ENCODE data around the gene RNF144A. TPM values are rescaled to one million over a fixed set of nuclear protein-coding genes. Genes with fewer than 3 reads are reported as not detected.

RNF144A gene
- total RNA-seq, 4 donors from 2014 or later, result 9.1 to 16.5 (median 13.9) TPM

- H3K36me3 ChIP-seq, result no peaks in the 10 kb centered on the region
- H3K27me3 ChIP-seq, result no peaks in the 10 kb centered on the region
- TF ChIP-seq CTCF (IDR thresholded peaks at IDR 0.05) (no peak), POLR2A (IDR thresholded peaks at IDR 0.05) (no peak)
- DNase-seq, result no peak
- H3K27ac ChIP-seq, result no peak overlapping the region
- peaks cover 0 to 2% (median 0%) of the 10 kb centered on the region in 4 donors for H3K4me1 ChIP-seq
- H3K4me3 ChIP-seq, result no peak overlapping the region
- no peaks in the 10 kb centered on the region for H3K9me3 ChIP-seq
Measured at GRCh38 chr2:7063789-7064188, 146.6 kb downstream of the RNF144A start.

GRCh38 chr2:7068457-7068856 is 151.2 kb downstream of the RNF144A start:
- Histone ChIP-seq H3K4me3 (no peak overlapping the region), H3K36me3 (no peaks in the 10 kb centered on the region), H3K9me3 (no peaks in the 10 kb centered on the region), H3K27ac (no peak overlapping the region), H3K4me1 (no peaks in the 10 kb centered on the region), H3K27me3 (no peaks in the 10 kb centered on the region)
- no peak for DNase-seq
- no peak for TF ChIP-seq POLR2A (IDR thresholded peaks at IDR 0.05)
- TF ChIP-seq CTCF (IDR thresholded peaks at IDR 0.05), result no peak

GRCh38 chr2:7070483-7070882 is 153.3 kb downstream of the RNF144A start:
- H3K4me1 ChIP-seq, result no peaks in the 10 kb centered on the region
- H3K36me3 ChIP-seq, result no peaks in the 10 kb centered on the region
- H3K27me3 ChIP-seq, result no peaks in the 10 kb centered on the region
- no peaks in the 10 kb centered on the region for H3K9me3 ChIP-seq
- no peak overlapping the region for H3K4me3 ChIP-seq
- no peak overlapping the region for H3K27ac ChIP-seq
- TF ChIP-seq POLR2A (IDR thresholded peaks at IDR 0.05) (no peak), CTCF (IDR thresholded peaks at IDR 0.05) (no peak)
- DNase-seq, result no peak

GRCh38 chr2:7071154-7071553 is 153.9 kb downstream of the RNF144A start:
- H3K27ac ChIP-seq, result no peak overlapping the region
- no peak overlapping the region for H3K4me3 ChIP-seq
- TF ChIP-seq POLR2A (IDR thresholded peaks at IDR 0.05), result no peak
- TF ChIP-seq CTCF (IDR thresholded peaks at IDR 0.05), result no peak
- no peaks in the 10 kb centered on the region for H3K27me3 ChIP-seq
- no peak for DNase-seq
- H3K9me3 ChIP-seq, result no peaks in the 10 kb centered on the region
- no peaks in the 10 kb centered on the region for H3K4me1 ChIP-seq
- no peaks in the 10 kb centered on the region for H3K36me3 ChIP-seq

GRCh38 chr2:7071916-7072556 is 154.8 kb downstream of the RNF144A start:
- Histone ChIP-seq H3K4me1 (no peaks in the 10 kb centered on the region), H3K4me3 (no peak overlapping the region), H3K27ac (no peak overlapping the region), H3K36me3 (no peaks in the 10 kb centered on the region), H3K9me3 (no peaks in the 10 kb centered on the region), H3K27me3 (no peaks in the 10 kb centered on the region)
- TF ChIP-seq POLR2A (IDR thresholded peaks at IDR 0.05) (no peak), CTCF (IDR thresholded peaks at IDR 0.05) (no peak)
- no peak for DNase-seq

GRCh38 chr2:7073901-7074300 is 156.7 kb downstream of the RNF144A start:
- no peaks in the 10 kb centered on the region for H3K4me1 ChIP-seq
- H3K27me3 ChIP-seq, result no peaks in the 10 kb centered on the region
- no peak for DNase-seq
- H3K4me3 ChIP-seq, result no peak overlapping the region
- no peaks in the 10 kb centered on the region for H3K9me3 ChIP-seq
- H3K27ac ChIP-seq, result no peak overlapping the region
- no peaks in the 10 kb centered on the region for H3K36me3 ChIP-seq
- TF ChIP-seq POLR2A (IDR thresholded peaks at IDR 0.05) (no peak), CTCF (IDR thresholded peaks at IDR 0.05) (no peak)

Measured in Peyer's patch (tissue), 4 donors.